OCI-LY7 (cell line): ENCODE data around the gene CALD1. TPM values are rescaled to one million over a fixed set of nuclear protein-coding genes. Genes with fewer than 3 reads are reported as not detected.
A peak's percentile ranks its signal among the peaks of the same experiment; 100 is the strongest.

ENCODE experiments used
- BruUV-seq: library from RNA; stranded (reverse); fragments of 400-500 nt; replicated peaks from 2 replicates; lab custom pipeline; 2021; lab: Mats Ljungman, UMichigan
- CTCF ChIA-PET: fragments of 300-600 bp; sonication (Branson Sonifier 250); formaldehyde crosslinking; loops from one replicate; lab custom pipeline; 2022; ENCODE audit warnings: antibody characterized with exemption; ENCODE audit not compliant: unreplicated experiment; lab: Charles Lee
- POLR2A ChIA-PET: fragments of 300-600 bp; sonication (Branson Sonifier 250); formaldehyde crosslinking; loops from one replicate; lab custom pipeline; 2022; ENCODE audit warnings: antibody characterized with exemption; lab: Charles Lee
- DNase-seq: peaks from one replicate; pipeline ENCODE4 v3.0.0-alpha.2; 2015; ENCODE audit warnings: low spot score
- H2AFZ ChIP-seq: fragments of 200-600 bp; sonication (generic), shearing (Covaris generic); 2 replicates; pipeline ENCODE4 v1.6.1; 2014; ENCODE audit warnings: mild to moderate bottlenecking, antibody characterized with exemption, low read length, moderate library complexity
- H3K27ac ChIP-seq: fragments of 200-600 bp; sonication (generic); 2 replicates; pipeline ENCODE4 v1.5.1; 2014; ENCODE audit warnings: mixed run types, low read depth, mild to moderate bottlenecking, moderate library complexity, low read length, inconsistent platforms; ENCODE audit not compliant: poor library complexity, severe bottlenecking
- H3K36me3 ChIP-seq: fragments of 200-600 bp; sonication (generic); 2 replicates; pipeline ENCODE4 v1.6.1; 2014; ENCODE audit warnings: mild to moderate bottlenecking, antibody characterized with exemption, low read length, moderate library complexity, mixed read lengths; ENCODE audit not compliant: insufficient read depth
- H3K4me1 ChIP-seq: fragments of 200-600 bp; sonication (generic); 2 replicates; pipeline ENCODE4 v1.5.1; 2014; ENCODE audit warnings: mild to moderate bottlenecking, low read length; ENCODE audit not compliant: insufficient read depth, poor library complexity, severe bottlenecking
- H3K4me2 ChIP-seq: fragments of 200-600 bp; sonication (generic); 2 replicates; pipeline ENCODE4 v1.6.1; 2014; ENCODE audit warnings: mild to moderate bottlenecking, low read length
- H3K4me3 ChIP-seq: fragments of 200-600 bp; sonication (generic); 2 replicates; pipeline ENCODE4 v1.5.1; 2014; ENCODE audit warnings: mild to moderate bottlenecking, low read depth, low read length; ENCODE audit not compliant: poor library complexity, severe bottlenecking
- H3K79me2 ChIP-seq: fragments of 200-600 bp; sonication (generic); 2 replicates; pipeline ENCODE4 v1.6.1; 2016; ENCODE audit warnings: low read depth, mild to moderate bottlenecking, low read length, moderate library complexity, mixed read lengths; ENCODE audit not compliant: insufficient read depth
- H3K9me2 ChIP-seq: fragments of 200-600 bp; sonication (generic); 2 replicates; pipeline ENCODE4 v1.6.1; 2016; ENCODE audit warnings: mild to moderate bottlenecking, low read length, mixed read lengths; ENCODE audit not compliant: insufficient read depth
- H3K9me3 ChIP-seq: fragments of 200-600 bp; sonication (generic); 2 replicates; pipeline ENCODE4 v1.6.1; 2014; ENCODE audit warnings: mild to moderate bottlenecking, mixed run types, low read length, mixed read lengths
- H4K20me1 ChIP-seq: fragments of 200-600 bp; sonication (generic); 2 replicates; pipeline ENCODE4 v1.6.1; 2014; ENCODE audit warnings: mild to moderate bottlenecking, antibody characterized with exemption, low read length, moderate library complexity, mixed read lengths; ENCODE audit not compliant: insufficient read depth
- CTCF ChIP-seq: fragments of 200-600 bp; sonication (generic); conservative IDR thresholded peaks from 2 replicates; pipeline ENCODE4 v1.5.1; 2014; ENCODE audit warnings: mild to moderate bottlenecking, antibody characterized with exemption, low read length, moderate library complexity, mixed read lengths
- EZH2phosphoT487 ChIP-seq: fragments of 200-600 bp; sonication (generic); IDR thresholded peaks from 2 replicates; pipeline ENCODE4 v1.6.1; 2018; ENCODE audit warnings: low read depth, borderline replicate concordance, mild to moderate bottlenecking, mixed run types, antibody characterized with exemption, low read length, moderate library complexity, mixed read lengths
- intact Hi-C: fragments of 100-400 bp; cut with micrococcal nuclease; formaldehyde crosslinking; loops from one replicate; pipeline ENCODE4 v1.10.0; 2022; ENCODE audit not compliant: unreplicated experiment
- total RNA-seq, 2 experiments: library from RNA; depleted of rRNA in 1 of 2; stranded (reverse); fragments of >200 nt in 1 of 2; shearing (Covaris generic) in 1 of 2; gene quantifications; 2 replicates each; pipeline ENCODE4 v1.2.3, GENCODE V29; 2014 to 2022

Gene CALD1
- total RNA-seq, 2 experiments from 2014 or later = 0.25 to 0.49 TPM

DNA sequence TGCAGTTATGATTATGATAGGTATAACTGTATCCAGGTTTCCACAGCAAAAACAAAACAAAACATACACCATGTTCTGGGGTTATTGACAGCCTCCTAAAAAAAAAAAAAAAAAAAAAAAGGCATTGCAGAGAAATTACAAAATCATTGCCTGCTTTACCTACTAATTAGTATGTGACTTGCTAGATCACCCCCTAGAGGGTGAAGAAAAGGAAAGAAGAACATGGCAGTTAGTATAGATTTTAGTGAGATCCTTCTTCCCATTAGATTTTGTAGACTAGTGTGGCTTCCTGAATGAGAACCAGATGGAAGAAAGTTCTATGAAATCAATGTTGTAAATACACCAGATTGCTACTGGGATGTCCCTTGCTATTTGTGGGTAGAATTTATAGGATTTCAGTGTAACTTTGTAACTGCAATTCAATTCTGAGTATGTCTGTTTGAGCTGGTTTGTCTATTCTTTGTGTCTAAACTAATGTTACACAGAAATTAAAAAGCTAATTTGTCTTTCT is 182.9 kb downstream of the CALD1 start:
- TF ChIP-seq CTCF = 0 out of 2 replicates have a peak, but pooled peaks have one; percentile 22
- no peak for TF ChIP-seq EZH2phosphoT487
- Histone ChIP-seq H3K4me3 (no peak overlapping the region), H3K9me2 (no peaks in the 10 kb centered on the region), H2AFZ (no peak overlapping the region), H3K4me1 (no peaks in the 10 kb centered on the region), H4K20me1 (no peaks in the 10 kb centered on the region), H3K79me2 (no peaks in the 10 kb centered on the region), H3K27ac (no peak overlapping the region), H3K36me3 (no peaks in the 10 kb centered on the region), H3K9me3 (no peaks in the 10 kb centered on the region), H3K4me2 (no peak overlapping the region)
- ChIA-PET CTCF (no interaction called here), POLR2A (interaction anchor here (0.7 to 1.4 kb wide), 2 partner anchors 21 to 209 kb away, joined by 3 read pairs; no protein-coding TSS in a partner anchor)
- intact Hi-C loops = no loop called here
- no TSS peak for BruUV-seq
- DNase-seq = no peak

DNA sequence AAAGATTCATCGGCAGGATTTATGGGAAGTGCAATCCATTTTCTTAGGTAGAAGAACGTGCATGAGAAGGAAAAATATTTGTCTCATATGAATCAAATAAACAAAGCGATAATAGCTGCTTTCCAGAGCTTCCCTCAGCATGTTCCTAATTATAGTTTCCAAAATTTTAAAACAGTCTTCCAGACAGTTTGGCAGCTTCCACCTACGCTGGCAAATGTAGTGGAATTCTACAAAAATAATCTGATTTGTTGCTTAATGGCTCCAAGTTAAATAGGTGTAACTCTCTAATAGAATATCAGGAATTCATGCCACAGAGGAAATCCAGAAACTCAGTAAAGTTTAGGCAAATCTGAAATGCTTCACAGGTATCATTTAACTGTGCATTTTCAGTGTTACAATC is 183.6 kb downstream of the CALD1 start:
- ChIA-PET CTCF (no interaction called here), POLR2A (interaction anchor here (1.4 kb wide), 1 partner anchor 20 kb away, joined by 3 read pairs; no protein-coding TSS in a partner anchor)
- no peak for TF ChIP-seq EZH2phosphoT487
- no peak for TF ChIP-seq CTCF
- no peaks in the 10 kb centered on the region for H3K36me3 ChIP-seq
- no TSS peak for BruUV-seq
- H3K4me3 ChIP-seq = no peak overlapping the region
- H2AFZ ChIP-seq = no peak overlapping the region
- no peaks in the 10 kb centered on the region for H3K4me1 ChIP-seq
- H3K9me2 ChIP-seq = no peaks in the 10 kb centered on the region
- intact Hi-C loops = no loop called here
- no peaks in the 10 kb centered on the region for H3K79me2 ChIP-seq
- H3K4me2 ChIP-seq = no peak overlapping the region
- no peaks in the 10 kb centered on the region for H4K20me1 ChIP-seq
- H3K9me3 ChIP-seq = no peaks in the 10 kb centered on the region
- DNase-seq = no peak
- no peak overlapping the region for H3K27ac ChIP-seq

DNA sequence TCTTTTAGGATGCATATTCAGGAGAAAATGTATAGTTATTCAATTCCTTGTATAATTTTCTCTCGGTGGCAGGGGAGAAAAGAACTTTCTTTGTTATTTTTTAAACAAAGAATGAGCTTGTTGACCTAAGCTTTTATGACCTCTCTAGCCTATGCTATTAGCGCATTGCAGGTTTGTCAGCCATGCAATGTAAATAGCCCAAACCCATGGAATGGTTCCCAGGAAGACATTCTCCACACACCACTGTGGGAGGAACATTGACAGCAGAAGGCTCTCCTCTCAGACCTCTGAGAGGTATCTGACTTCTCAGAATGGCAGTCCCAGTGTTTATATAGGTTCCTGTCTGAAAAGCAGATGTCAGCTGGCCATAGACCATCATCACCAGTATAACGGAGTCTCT is 187.3 kb downstream of the CALD1 start:
- Histone ChIP-seq H3K4me3 (no peak overlapping the region), H3K9me2 (no peaks in the 10 kb centered on the region), H3K79me2 (no peaks in the 10 kb centered on the region), H3K4me1 (no peaks in the 10 kb centered on the region), H3K36me3 (no peaks in the 10 kb centered on the region), H3K4me2 (no peak overlapping the region), H3K9me3 (no peaks in the 10 kb centered on the region), H2AFZ (no peak overlapping the region), H4K20me1 (no peaks in the 10 kb centered on the region), H3K27ac (no peak overlapping the region)
- DNase-seq = no peak
- ChIA-PET POLR2A (interaction anchor here (1.5 kb wide), 1 partner anchor 19 kb away, joined by 3 read pairs; no protein-coding TSS in a partner anchor), CTCF (no interaction called here)
- BruUV-seq = no TSS peak
- intact Hi-C loops = no loop called here
- TF ChIP-seq CTCF (no peak), EZH2phosphoT487 (no peak)
